Stimulated activated CD8-positive, alpha-beta memory T cell treated with anti-CD3 and anti-CD28 coated beads, Interleukin-15, amount 100 ng/mL, for 4 hours (primary cell): ENCODE data around the gene CDKAL1.
"Not testable (repeated sequence)": the region's sequence is repeated elsewhere in the genome, so short reads cannot be mapped to it uniquely, and the experiment has no call there.

Source experiments
- DNase-seq, 2 donors: peaks; one replicate each; pipeline ENCODE4 v3.0.0-alpha.2; 2020; ENCODE audit warnings: low read depth in 2 of 2

Gene CDKAL1

GRCh38 chr6:20554326-20554725 is 20.1 kb downstream of the CDKAL1 start:
- no peak for DNase-seq

GRCh38 chr6:20554817-20555216 is 20.6 kb downstream of the CDKAL1 start:
- DNase-seq, result no peak

- DNase-seq, result no peak
These were observed 25.8 kb downstream of the CDKAL1 start for GRCh38 chr6:20559924-20560551.

- no peak for DNase-seq
These were observed 29.1 kb downstream of the CDKAL1 start for GRCh38 chr6:20563377-20563776.

- no peak for DNase-seq
These were observed 30.0 kb downstream of the CDKAL1 start for GRCh38 chr6:20564269-20564668.

GRCh38 chr6:20564777-20565176 is 30.5 kb downstream of the CDKAL1 start:
- DNase-seq, result no peak

- DNase-seq, result no peak
These were observed 31.1 kb downstream of the CDKAL1 start for GRCh38 chr6:20565342-20565741.

- DNase-seq, result no peak
These were observed 31.9 kb downstream of the CDKAL1 start for GRCh38 chr6:20566109-20566508.

- DNase-seq, result no peak
These were observed 34.8 kb downstream of the CDKAL1 start for GRCh38 chr6:20569000-20569610.

- no peak for DNase-seq
These were observed 37.0 kb downstream of the CDKAL1 start for GRCh38 chr6:20571261-20571660.

GRCh38 chr6:20572288-20572687 is 38.0 kb downstream of the CDKAL1 start:
- no peak for DNase-seq

- no peak for DNase-seq
These were observed 38.7 kb downstream of the CDKAL1 start for GRCh38 chr6:20572940-20573339.

GRCh38 chr6:20574355-20574754 is 40.1 kb downstream of the CDKAL1 start:
- DNase-seq, result no peak

- no peak for DNase-seq
These were observed 40.9 kb downstream of the CDKAL1 start for GRCh38 chr6:20575125-20575524.

- DNase-seq, result no peak
These were observed 41.6 kb downstream of the CDKAL1 start for GRCh38 chr6:20575704-20576451.

- DNase-seq, result no peak
These were observed 43.0 kb downstream of the CDKAL1 start for GRCh38 chr6:20577173-20577688.

GRCh38 chr6:20581070-20581469 is 46.8 kb downstream of the CDKAL1 start:
- DNase-seq, result no peak

- no peak for DNase-seq
These were observed 48.6 kb downstream of the CDKAL1 start for GRCh38 chr6:20582586-20583443.

- no peak for DNase-seq
These were observed 49.2 kb downstream of the CDKAL1 start for GRCh38 chr6:20583444-20583800.

GRCh38 chr6:20584100-20584731 is 50.0 kb downstream of the CDKAL1 start:
- no peak for DNase-seq

- DNase-seq, result no peak
These were observed 55.0 kb downstream of the CDKAL1 start for GRCh38 chr6:20589266-20589665.

GRCh38 chr6:20590476-20590875 is 56.2 kb downstream of the CDKAL1 start:
- DNase-seq, result not testable (repeated sequence)
